Sigmoid colon (tissue), 7 donors: ENCODE results near the gene SPINK6. TPM values are rescaled to one million over a fixed set of nuclear protein-coding genes. Genes with fewer than 3 reads are reported as not detected.
A peak's percentile ranks its signal among the peaks of the same experiment; 100 is the strongest.

Experiments
- DNase-seq: peaks from one replicate; pipeline ENCODE4 v3.0.0-alpha.2; 2019
- H3K27ac ChIP-seq, 4 donors: fragments of 200-600 bp; sonication (generic); one replicate each; pipeline ENCODE4 v1.5.1; 2016 to 2019; ENCODE audit warnings: mild to moderate bottlenecking in 1 of 4
- H3K27me3 ChIP-seq, 3 donors: fragments of 200-600 bp; sonication (generic); one replicate each; pipeline ENCODE4 v1.5.1; 2019; ENCODE audit warnings: mild to moderate bottlenecking in 1 of 3
- H3K36me3 ChIP-seq, 4 donors: fragments of 200-600 bp; sonication (generic); one replicate each; pipeline ENCODE4 v1.5.1; 2016 to 2019
- H3K4me1 ChIP-seq, 4 donors: fragments of 200-600 bp; sonication (generic); one replicate each; pipeline ENCODE4 v1.5.1; 2017 to 2019
- H3K4me3 ChIP-seq, 4 donors: fragments of 200-600 bp; sonication (generic); one replicate each; pipeline ENCODE4 v1.5.1; 2017 to 2019; ENCODE audit warnings: mild to moderate bottlenecking in 2 of 4, moderate library complexity in 1 of 4
- H3K9me3 ChIP-seq, 4 donors: fragments of 200-600 bp in 3 of 4; sonication (generic) in 3 of 4; one replicate each; pipeline versions ENCODE4 v1.5.1 to v1.6.1; 2013 to 2019
- EP300 ChIP-seq, 4 donors: sonication (generic); formaldehyde crosslinking; IDR thresholded peaks; one replicate each; pipeline ENCODE4 v1.6.1; 2017; ENCODE audit warnings: antibody characterized with exemption in 4 of 4
- POLR2A ChIP-seq, 2 donors: fragments of 450-650 bp; IDR thresholded peaks; one replicate each; pipeline ENCODE4 v1.6.1; 2016; ENCODE audit warnings: antibody characterized with exemption in 2 of 2, mild to moderate bottlenecking in 2 of 2, moderate library complexity in 2 of 2
- POLR2AphosphoS5 ChIP-seq, 4 donors: sonication (generic); formaldehyde crosslinking; IDR thresholded peaks; one replicate each; pipeline ENCODE4 v1.6.1; 2017; ENCODE audit warnings: antibody characterized with exemption in 4 of 4
- WGBS, 2 donors: extraction: QIAGEN DNeasy Blood & Tissue Kit; methylation state at CpG; one replicate each; pipeline ENCODE4 v1.1.7; 2013; 5-methylcytosine and 5-hydroxymethylcytosine counted together
- intact Hi-C: fragments of 100-400 bp; cut with DNase I; formaldehyde crosslinking; loops from one replicate; pipeline ENCODE4 v1.15.1; 2023
- polyA plus RNA-seq, 3 donors: library from polyadenylated mRNA; stranded (reverse); fragments of 200-250 nt; gene quantifications; one replicate each; pipeline ENCODE4 v1.2.3, GENCODE V29; 2013
- total RNA-seq, 4 donors: library from RNA; depleted of rRNA; stranded (reverse); fragments of >200 nt; gene quantifications; one replicate each; pipeline ENCODE4 v1.1.0, GENCODE V29; 2016
- TF ChIP-seq, protein P1 (sequence below), 4 experiments: fragments of 450-650 bp in 3 of 4; fragments of 200-600 bp in 1 of 4; IDR thresholded peaks; one replicate each; pipeline ENCODE4 v1.5.1; 2016 to 2019; ENCODE audit warnings: antibody characterized with exemption in 4 of 4, mild to moderate bottlenecking in 3 of 4, moderate library complexity in 2 of 4
- donor health status: healthy with polysubstance abuse.
- donor health status: Bipolar disorder and iron deficiency.
- donor health status: healthy.

SPINK6 gene, protein sequence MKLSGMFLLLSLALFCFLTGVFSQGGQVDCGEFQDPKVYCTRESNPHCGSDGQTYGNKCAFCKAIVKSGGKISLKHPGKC
- total RNA-seq: 1 to 10 TPM in 1 of 4 donors, under 1 TPM in 1, not detected in 2; 0.99 to 1.9 TPM
- under 1 TPM in 1 of 3 donors, not detected in 2; 0.86 TPM for polyA plus RNA-seq

DNA sequence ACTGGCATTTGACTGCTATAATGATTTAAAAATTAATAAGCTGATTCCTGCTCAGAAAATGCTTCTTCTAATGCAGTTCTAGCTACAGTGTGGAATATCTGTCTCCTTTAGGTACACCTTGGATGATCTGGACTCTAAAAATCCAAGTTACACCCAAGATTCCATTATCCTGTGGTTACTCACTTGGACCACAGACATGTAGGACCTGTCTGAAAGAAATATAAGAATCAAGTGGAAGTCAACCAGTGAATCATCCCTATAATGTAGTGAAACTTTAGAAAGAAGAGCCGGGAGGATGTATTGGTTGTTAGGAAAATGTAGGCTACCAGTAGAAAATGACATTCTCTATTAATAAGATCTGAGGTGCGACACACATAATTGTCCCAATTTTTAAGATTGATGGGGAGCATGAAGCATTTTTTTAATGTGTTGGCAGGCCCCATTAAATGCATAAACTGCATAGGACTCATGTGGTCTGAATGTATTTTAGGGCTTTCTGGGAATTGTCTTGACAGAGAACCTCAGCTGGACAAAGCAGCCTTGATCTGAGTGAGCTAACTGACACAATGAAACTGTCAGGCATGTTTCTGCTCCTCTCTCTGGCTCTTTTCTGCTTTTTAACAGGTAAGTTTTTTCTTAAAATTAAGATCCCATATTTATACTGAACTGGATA, at the start of gene SPINK6:
TSS of gene SPINK6 (plus strand) at position 512 of the 673 bp plus-strand sequence. CDS start at position 567, 55 bp downstream.
- no peaks in the 10 kb centered on the region for H3K27me3 ChIP-seq
- no peak for DNase-seq
- TF ChIP-seq EP300 (IDR thresholded peaks at IDR 0.05) (no peak), POLR2AphosphoS5 (IDR thresholded peaks at IDR 0.05) (no peak), POLR2A (IDR thresholded peaks at IDR 0.05) (no peak)
- TF ChIP-seq, protein P1, sequence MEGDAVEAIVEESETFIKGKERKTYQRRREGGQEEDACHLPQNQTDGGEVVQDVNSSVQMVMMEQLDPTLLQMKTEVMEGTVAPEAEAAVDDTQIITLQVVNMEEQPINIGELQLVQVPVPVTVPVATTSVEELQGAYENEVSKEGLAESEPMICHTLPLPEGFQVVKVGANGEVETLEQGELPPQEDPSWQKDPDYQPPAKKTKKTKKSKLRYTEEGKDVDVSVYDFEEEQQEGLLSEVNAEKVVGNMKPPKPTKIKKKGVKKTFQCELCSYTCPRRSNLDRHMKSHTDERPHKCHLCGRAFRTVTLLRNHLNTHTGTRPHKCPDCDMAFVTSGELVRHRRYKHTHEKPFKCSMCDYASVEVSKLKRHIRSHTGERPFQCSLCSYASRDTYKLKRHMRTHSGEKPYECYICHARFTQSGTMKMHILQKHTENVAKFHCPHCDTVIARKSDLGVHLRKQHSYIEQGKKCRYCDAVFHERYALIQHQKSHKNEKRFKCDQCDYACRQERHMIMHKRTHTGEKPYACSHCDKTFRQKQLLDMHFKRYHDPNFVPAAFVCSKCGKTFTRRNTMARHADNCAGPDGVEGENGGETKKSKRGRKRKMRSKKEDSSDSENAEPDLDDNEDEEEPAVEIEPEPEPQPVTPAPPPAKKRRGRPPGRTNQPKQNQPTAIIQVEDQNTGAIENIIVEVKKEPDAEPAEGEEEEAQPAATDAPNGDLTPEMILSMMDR (IDR thresholded peaks at IDR 0.05): no peak
- no peaks in the 10 kb centered on the region for H3K9me3 ChIP-seq
- no peak within 1 kb of the TSS for H3K4me3 ChIP-seq
- intact Hi-C loops: no loop called here
- H3K36me3 ChIP-seq: no peaks in the 10 kb centered on the region
- 95 to 97% methylated on average over 2 of the region's 2 CpGs for WGBS, 2 donors
- peaks cover 0 to 19% (median 6%) of the 10 kb centered on the region in 4 donors for H3K4me1 ChIP-seq
- peak within 1 kb of the TSS in 1 of 4 donors; percentile 35 for H3K27ac ChIP-seq

DNA sequence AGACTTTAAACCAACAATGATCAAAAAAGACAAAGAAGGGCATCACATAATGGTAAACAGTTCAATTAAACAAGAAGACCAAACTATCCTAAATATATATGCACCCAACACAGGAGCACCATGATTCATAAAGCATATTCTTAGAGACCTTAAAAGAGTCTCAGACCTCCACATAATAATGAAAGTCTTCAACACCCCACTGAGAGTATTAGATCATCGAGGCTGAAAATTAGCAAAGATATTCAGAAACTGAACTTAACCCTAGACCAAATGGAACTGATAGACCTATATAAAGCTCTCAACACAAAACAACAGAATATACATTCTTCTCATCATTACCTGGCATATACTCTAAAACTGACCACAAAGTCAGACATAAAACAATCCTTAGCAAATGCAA, 46.2 kb upstream of the SPINK6 start:
- intact Hi-C loops: no loop called here
- no peak overlapping the region for H3K4me3 ChIP-seq
- no peaks in the 10 kb centered on the region for H3K36me3 ChIP-seq
- WGBS, 2 donors: 91 to 93% methylated on average over 1 of the region's 1 CpG
- H3K27ac ChIP-seq: no peak overlapping the region
- TF ChIP-seq POLR2A (IDR thresholded peaks at IDR 0.05) (no peak), POLR2AphosphoS5 (IDR thresholded peaks at IDR 0.05) (no peak), EP300 (IDR thresholded peaks at IDR 0.05) (no peak)
- TF ChIP-seq, protein P1 (IDR thresholded peaks at IDR 0.05): no peak
- H3K27me3 ChIP-seq: no peaks in the 10 kb centered on the region
- H3K4me1 ChIP-seq: no peaks in the 10 kb centered on the region
- no peaks in the 10 kb centered on the region for H3K9me3 ChIP-seq
- DNase-seq: no peak

DNA sequence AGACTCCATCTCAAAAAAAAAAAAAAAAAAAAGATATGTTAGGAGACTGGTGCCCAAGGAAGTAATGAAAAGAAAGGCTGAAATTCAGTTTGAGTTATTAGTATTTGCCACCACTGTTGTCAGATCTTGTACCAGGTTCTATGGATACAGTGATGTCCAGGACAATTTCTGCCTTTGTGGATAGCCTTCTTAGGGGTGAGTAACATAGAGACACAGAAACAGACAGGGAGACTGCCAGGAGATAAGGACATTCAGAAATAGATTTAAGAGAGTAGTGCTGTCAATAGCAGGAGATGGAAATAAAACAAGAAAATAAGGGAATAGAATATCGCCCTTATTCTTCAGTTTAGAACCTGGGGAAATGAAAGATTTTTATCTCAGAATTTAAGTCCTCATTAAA, 40.8 kb upstream of the SPINK6 start:
- intact Hi-C loops: no loop called here
- H3K9me3 ChIP-seq: no peaks in the 10 kb centered on the region
- 98 to 100% methylated on average over 1 of the region's 1 CpG for WGBS, 2 donors
- H3K27ac ChIP-seq: no peak overlapping the region
- no peak overlapping the region for H3K4me3 ChIP-seq
- no peaks in the 10 kb centered on the region for H3K27me3 ChIP-seq
- DNase-seq: no peak
- TF ChIP-seq, protein P1 (IDR thresholded peaks at IDR 0.05): no peak
- TF ChIP-seq POLR2A (IDR thresholded peaks at IDR 0.05): no peak
- no peak for TF ChIP-seq POLR2AphosphoS5 (IDR thresholded peaks at IDR 0.05)
- no peak for TF ChIP-seq EP300 (IDR thresholded peaks at IDR 0.05)
- no peaks in the 10 kb centered on the region for H3K4me1 ChIP-seq
- no peaks in the 10 kb centered on the region for H3K36me3 ChIP-seq

DNA sequence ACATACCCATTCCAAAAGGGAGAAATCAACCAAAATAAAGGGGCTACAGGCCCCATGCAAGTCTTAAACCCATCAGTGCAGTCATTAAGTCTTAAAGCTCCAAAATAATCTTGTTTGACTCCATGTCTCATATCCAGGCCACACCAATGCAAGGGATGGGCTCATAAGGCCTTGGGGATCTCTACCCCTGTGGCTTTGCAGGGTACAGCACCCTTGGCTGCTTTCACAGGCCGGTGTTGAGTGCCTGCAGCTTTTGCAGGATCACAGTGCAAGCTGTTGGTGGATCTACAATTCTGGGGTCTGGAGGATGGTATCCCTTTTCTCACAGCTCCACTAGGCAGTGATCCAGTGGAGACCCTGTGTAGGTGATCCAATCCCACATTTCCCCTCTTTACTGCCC, 39.5 kb upstream of the SPINK6 start:
- no peaks in the 10 kb centered on the region for H3K4me1 ChIP-seq
- H3K27ac ChIP-seq: no peak overlapping the region
- WGBS, 2 donors: 86 to 94% methylated on average over 1 of the region's 1 CpG
- DNase-seq: no peak
- H3K27me3 ChIP-seq: no peaks in the 10 kb centered on the region
- H3K4me3 ChIP-seq: no peak overlapping the region
- H3K9me3 ChIP-seq: no peaks in the 10 kb centered on the region
- no peaks in the 10 kb centered on the region for H3K36me3 ChIP-seq
- TF ChIP-seq EP300 (IDR thresholded peaks at IDR 0.05): no peak
- TF ChIP-seq POLR2AphosphoS5 (IDR thresholded peaks at IDR 0.05): no peak
- no peak for TF ChIP-seq POLR2A (IDR thresholded peaks at IDR 0.05)
- TF ChIP-seq, protein P1 (IDR thresholded peaks at IDR 0.05): no peak
- intact Hi-C loops: no loop called here
